GM18508 (cell line): ENCODE data around the gene SULT1A1.

Experiments
- ATAC-seq: cut with Tn5 transposase; IDR thresholded peaks from one replicate; pipeline ENCODE4 v1.9.1; 2021; ENCODE audit warnings: moderate number of reproducible peaks; ENCODE audit not compliant: insufficient read depth, unreplicated experiment

SULT1A1 gene

GRCh38 chr16:28562199-28562598 lies 47.6 kb downstream of the SULT1A1 start:
- no peak for ATAC-seq

DNA sequence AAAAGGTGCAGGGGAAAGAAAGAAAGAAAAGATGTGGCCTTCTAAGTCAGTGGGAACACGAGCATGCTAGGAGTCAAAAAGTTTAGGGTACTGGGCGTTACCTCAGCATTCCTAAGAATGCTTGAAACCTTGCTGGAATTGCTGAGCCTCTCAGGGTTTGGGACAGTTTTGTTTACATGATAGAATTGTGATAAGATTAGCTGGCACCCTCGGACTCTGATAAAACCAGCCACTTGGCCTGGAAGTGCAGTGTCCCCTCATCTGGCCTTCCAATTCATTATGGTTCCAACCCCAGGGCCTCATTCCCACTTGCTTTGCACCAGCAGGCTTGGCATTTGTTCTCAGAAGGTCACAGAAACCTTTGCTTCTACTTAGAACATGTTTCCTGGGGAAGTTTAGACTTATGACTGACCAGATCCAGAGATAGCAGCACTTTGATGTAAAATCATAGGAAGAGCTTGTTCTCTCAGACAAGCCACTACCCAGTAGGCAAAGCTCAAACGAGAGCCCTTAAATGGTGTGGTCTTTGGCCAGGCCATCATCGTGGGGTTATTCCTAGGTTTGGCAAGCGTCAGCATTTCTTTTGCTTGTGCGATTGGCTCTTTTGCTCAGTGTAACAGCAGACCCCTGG lies 48.2 kb downstream of the SULT1A1 start:
- no peak for ATAC-seq

DNA sequence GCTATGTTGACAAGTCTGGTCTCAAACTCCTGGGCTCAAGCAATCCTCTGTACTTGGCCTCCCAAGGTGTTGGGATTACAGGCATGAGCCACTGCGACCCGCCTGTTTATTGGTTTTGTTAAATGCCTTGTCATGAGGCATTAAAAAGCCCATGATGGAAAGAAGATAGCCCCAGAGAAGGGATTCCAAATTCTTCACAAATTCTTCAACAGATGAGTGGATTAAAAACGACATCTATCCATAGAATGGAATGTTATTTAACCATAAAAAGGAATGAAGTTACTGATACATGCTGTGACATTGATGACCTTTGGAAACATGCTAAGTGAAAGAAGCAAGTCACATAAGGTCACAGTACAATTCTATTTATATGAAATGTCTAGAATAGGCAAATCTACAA lies 51.4 kb downstream of the SULT1A1 start:
- no peak for ATAC-seq

DNA sequence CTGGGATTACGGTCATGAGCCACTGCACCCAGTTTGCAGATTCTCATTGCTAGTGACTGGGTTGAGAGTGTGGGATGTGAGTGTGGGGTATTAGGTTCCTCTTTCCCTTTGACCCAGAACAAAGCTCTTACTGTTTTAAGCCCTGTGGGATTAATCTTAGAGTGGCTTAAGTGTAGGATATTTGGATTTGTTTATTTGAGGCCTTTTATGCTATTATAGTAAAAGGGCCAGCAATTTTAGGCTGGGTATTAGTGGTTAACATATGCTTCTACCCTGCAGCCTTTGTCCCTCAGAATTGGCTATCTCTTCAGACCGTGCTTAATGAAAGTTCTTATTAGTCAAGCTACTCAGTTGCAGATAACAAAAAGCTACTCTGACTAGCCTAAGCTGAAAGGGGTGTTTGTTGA lies 52.9 kb downstream of the SULT1A1 start:
- ATAC-seq, result no peak

DNA sequence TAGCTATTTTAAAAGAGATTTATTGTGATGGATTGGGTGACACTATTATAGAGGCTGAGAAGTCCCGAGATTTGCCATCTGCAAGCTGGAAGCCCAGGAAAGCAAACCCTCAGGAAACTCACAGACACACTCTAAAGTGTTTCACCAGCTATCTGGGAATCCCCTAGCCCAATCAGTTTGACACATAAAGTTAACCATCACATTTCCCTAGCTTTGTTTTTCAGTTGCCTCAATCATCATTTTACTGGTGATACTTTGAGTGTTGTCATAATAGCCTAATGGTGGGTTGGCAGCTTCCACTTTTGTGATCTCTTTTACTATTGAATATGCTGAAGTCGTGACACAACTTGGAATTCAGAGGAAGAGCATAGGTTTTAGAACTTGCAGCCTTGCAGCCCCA lies 54.3 kb downstream of the SULT1A1 start:
- no peak for ATAC-seq
